ENCODE results near the gene VPS37B.

GRCh38 chr12:122865268-122866231 lies 30.4 kb downstream of the VPS37B start:
- TF ChIP-seq CTCF (IDR thresholded peaks at IDR 0.05; ENCODE audit: insufficient read depth, low read length, poor library complexity, severe bottlenecking) (peak; percentile 35), EZH2phosphoT487 (conservative IDR thresholded peaks at IDR 0.05; ENCODE audit: low read length) (no peak)
